H1 (cell line): ENCODE data around the gene RAB3GAP2.

ENCODE experiments used
- ASH2L ChIP-seq: fragments of 200-600, 300-600 bp; sonication (generic); IDR thresholded peaks from one replicate; pipeline ENCODE4 v1.7.1; 2017; ENCODE audit warnings: low read length
- EP300 ChIP-seq, 2 experiments: IDR thresholded peaks; 1 replicate in 1 of 2; 2 replicates in 1 of 2; pipeline ENCODE4 v1.6.1; 2011 to 2012; ENCODE audit warnings: low read depth in 2 of 2, low read length in 2 of 2, mild to moderate bottlenecking in 2 of 2, borderline replicate concordance in 1 of 2, inconsistent platforms in 1 of 2, moderate library complexity in 1 of 2
- EZH2 ChIP-seq: fragments of 200-600 bp; sonication (generic); IDR thresholded peaks from 2 replicates; pipeline ENCODE4 v1.7.1; 2012; ENCODE audit warnings: low read depth, mild to moderate bottlenecking, moderate library complexity, low read length, inconsistent platforms; ENCODE audit not compliant: severe bottlenecking
- JUN ChIP-seq: IDR thresholded peaks from 2 replicates; pipeline ENCODE4 v1.6.1; 2011; ENCODE audit warnings: low read depth, mild to moderate bottlenecking, improper control_type of control experiment, low read length
- USF2 ChIP-seq: IDR thresholded peaks from 2 replicates; pipeline ENCODE4 v1.6.1; 2011; ENCODE audit warnings: low read length, improper control_type of control experiment
- TF ChIP-seq, protein P1 (sequence below), 3 experiments: IDR thresholded peaks; 1 replicate in 2 of 3; 2 replicates in 1 of 3; pipeline versions ENCODE4 v1.5.1 to v1.6.1; 2011; ENCODE audit warnings: low read length in 3 of 3, mild to moderate bottlenecking in 3 of 3, inconsistent platforms in 2 of 3, low read depth in 1 of 3, moderate library complexity in 1 of 3; ENCODE audit not compliant: insufficient read depth in 1 of 3; ENCODE audit errors: control extremely low read depth in 1 of 3

- TF ChIP-seq USF2: no peak
- TF ChIP-seq, protein P1, sequence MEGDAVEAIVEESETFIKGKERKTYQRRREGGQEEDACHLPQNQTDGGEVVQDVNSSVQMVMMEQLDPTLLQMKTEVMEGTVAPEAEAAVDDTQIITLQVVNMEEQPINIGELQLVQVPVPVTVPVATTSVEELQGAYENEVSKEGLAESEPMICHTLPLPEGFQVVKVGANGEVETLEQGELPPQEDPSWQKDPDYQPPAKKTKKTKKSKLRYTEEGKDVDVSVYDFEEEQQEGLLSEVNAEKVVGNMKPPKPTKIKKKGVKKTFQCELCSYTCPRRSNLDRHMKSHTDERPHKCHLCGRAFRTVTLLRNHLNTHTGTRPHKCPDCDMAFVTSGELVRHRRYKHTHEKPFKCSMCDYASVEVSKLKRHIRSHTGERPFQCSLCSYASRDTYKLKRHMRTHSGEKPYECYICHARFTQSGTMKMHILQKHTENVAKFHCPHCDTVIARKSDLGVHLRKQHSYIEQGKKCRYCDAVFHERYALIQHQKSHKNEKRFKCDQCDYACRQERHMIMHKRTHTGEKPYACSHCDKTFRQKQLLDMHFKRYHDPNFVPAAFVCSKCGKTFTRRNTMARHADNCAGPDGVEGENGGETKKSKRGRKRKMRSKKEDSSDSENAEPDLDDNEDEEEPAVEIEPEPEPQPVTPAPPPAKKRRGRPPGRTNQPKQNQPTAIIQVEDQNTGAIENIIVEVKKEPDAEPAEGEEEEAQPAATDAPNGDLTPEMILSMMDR (IDR thresholded peaks at IDR 0.05; ENCODE audit: control extremely low read depth in 1 of 3, insufficient read depth in 1 of 3, low read depth in 1 of 3, low read length in 3 of 3): no peak
- TF ChIP-seq EZH2: no peak
- no peak for TF ChIP-seq JUN
- TF ChIP-seq EP300 (IDR thresholded peaks at IDR 0.05; ENCODE audit: borderline replicate concordance in 1 of 2, low read depth in 2 of 2, low read length in 2 of 2): no peak
- TF ChIP-seq ASH2L: no peak
These were observed 17.0 kb downstream of the RAB3GAP2 start for GRCh38 chr1:220255204-220255603.
